ENCODE measurements around the gene RRAS2.
"Not testable (repeated sequence)": the region's sequence is repeated elsewhere in the genome, so short reads cannot be mapped to it uniquely, and the experiment has no call there.

The RRAS2 gene

GRCh38 chr11:14306481-14306880 lies 52.5 kb downstream of the RRAS2 start:
- Histone ChIP-seq H2AFZ (ENCODE audit: low read depth, low read length) (no peak overlapping the region), H3K9me3 (ENCODE audit: low read length) (no peaks in the 10 kb centered on the region), H3K27me3 (ENCODE audit: insufficient read depth, low read length) (no peaks in the 10 kb centered on the region), H3K4me1 (ENCODE audit: insufficient read depth, low read length) (peaks cover 21% of the 10 kb centered on the region), H3K4me3 (ENCODE audit: low read length) (no peak overlapping the region), H3K36me3 (ENCODE audit: insufficient read depth, low read length) (no peaks in the 10 kb centered on the region)

GRCh38 chr11:14305649-14306048 lies 53.3 kb downstream of the RRAS2 start:
- Histone ChIP-seq H3K4me1 (ENCODE audit: insufficient read depth, low read length) (peaks cover 17% of the 10 kb centered on the region), H3K9me3 (ENCODE audit: low read length) (no peaks in the 10 kb centered on the region), H2AFZ (ENCODE audit: low read depth, low read length) (no peak overlapping the region), H3K36me3 (ENCODE audit: insufficient read depth, low read length) (no peaks in the 10 kb centered on the region), H3K4me3 (ENCODE audit: low read length) (no peak overlapping the region), H3K27me3 (ENCODE audit: insufficient read depth, low read length) (no peaks in the 10 kb centered on the region)

GRCh38 chr11:14304601-14305000 lies 54.4 kb downstream of the RRAS2 start:
- Histone ChIP-seq H3K27me3 (ENCODE audit: insufficient read depth, low read length) (no peaks in the 10 kb centered on the region), H3K36me3 (ENCODE audit: insufficient read depth, low read length) (no peaks in the 10 kb centered on the region), H3K9me3 (ENCODE audit: low read length) (no peaks in the 10 kb centered on the region), H2AFZ (ENCODE audit: low read depth, low read length) (no peak overlapping the region), H3K4me1 (ENCODE audit: insufficient read depth, low read length) (peaks cover 15% of the 10 kb centered on the region), H3K4me3 (ENCODE audit: low read length) (no peak overlapping the region)

- H2AFZ ChIP-seq (ENCODE audit: low read depth, low read length) = no peak overlapping the region
- no peaks in the 10 kb centered on the region for H3K36me3 ChIP-seq (ENCODE audit: insufficient read depth, low read length)
- H3K27me3 ChIP-seq (ENCODE audit: insufficient read depth, low read length) = no peaks in the 10 kb centered on the region
- H3K4me1 ChIP-seq (ENCODE audit: insufficient read depth, low read length) = peaks cover 8% of the 10 kb centered on the region
- no peaks in the 10 kb centered on the region for H3K9me3 ChIP-seq (ENCODE audit: low read length)
- H3K4me3 ChIP-seq (ENCODE audit: low read length) = no peak overlapping the region
Measured at GRCh38 chr11:14300661-14301304, 58.2 kb downstream of the RRAS2 start.

GRCh38 chr11:14299921-14300320 lies 59.1 kb downstream of the RRAS2 start:
- Histone ChIP-seq H3K36me3 (ENCODE audit: insufficient read depth, low read length) (no peaks in the 10 kb centered on the region), H3K4me3 (ENCODE audit: low read length) (no peak overlapping the region), H2AFZ (ENCODE audit: low read depth, low read length) (no peak overlapping the region), H3K9me3 (ENCODE audit: low read length) (no peaks in the 10 kb centered on the region), H3K4me1 (ENCODE audit: insufficient read depth, low read length) (peaks cover 6% of the 10 kb centered on the region), H3K27me3 (ENCODE audit: insufficient read depth, low read length) (no peaks in the 10 kb centered on the region)

- no peak overlapping the region for H2AFZ ChIP-seq (ENCODE audit: low read depth, low read length)
- no peaks in the 10 kb centered on the region for H3K9me3 ChIP-seq (ENCODE audit: low read length)
- peaks cover 13% of the 10 kb centered on the region for H3K36me3 ChIP-seq (ENCODE audit: insufficient read depth, low read length)
- H3K4me3 ChIP-seq (ENCODE audit: low read length) = no peak overlapping the region
- H3K4me1 ChIP-seq (ENCODE audit: insufficient read depth, low read length) = peaks cover 2% of the 10 kb centered on the region
- H3K27me3 ChIP-seq (ENCODE audit: insufficient read depth, low read length) = no peaks in the 10 kb centered on the region
Measured at GRCh38 chr11:14290422-14290821, 68.6 kb downstream of the RRAS2 start.

DNA sequence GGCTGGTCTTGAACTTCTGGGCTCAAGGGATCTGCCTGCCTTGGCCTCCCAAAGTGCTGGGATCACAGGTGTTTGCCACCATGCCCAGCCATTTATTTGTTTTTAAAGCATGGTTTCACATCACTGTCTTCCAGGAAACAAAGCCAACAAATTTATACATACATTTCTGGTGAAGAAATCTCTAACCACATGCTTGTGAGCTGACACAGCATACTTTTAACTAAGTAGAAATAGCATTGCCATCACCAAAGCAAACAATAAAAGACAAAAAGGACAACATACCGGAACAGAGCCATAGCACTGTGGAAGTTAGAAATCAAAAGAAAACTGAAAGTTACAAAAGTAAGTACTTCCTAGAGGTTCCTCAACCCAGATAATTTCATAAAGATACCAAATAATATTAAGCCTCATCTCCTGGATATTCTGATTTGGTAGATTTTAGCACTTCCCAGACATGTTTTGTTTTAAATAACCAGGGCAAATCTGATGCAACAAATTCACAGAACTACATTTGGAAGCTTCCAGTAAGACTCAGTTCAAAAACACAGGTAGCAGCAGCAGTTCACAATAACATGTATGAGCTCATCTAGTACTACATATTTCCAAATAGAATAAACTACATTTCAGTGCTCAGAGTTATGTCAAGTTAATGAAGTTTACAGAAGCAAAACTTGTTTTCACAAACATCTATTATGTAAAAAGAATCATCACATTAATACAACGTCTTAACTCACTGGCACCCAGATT lies 70.6 kb downstream of the RRAS2 start:
- no peaks in the 10 kb centered on the region for H3K9me3 ChIP-seq (ENCODE audit: low read length)
- H3K27me3 ChIP-seq (ENCODE audit: insufficient read depth, low read length) = no peaks in the 10 kb centered on the region
- H3K36me3 ChIP-seq (ENCODE audit: insufficient read depth, low read length) = peaks cover 11% of the 10 kb centered on the region
- no peak overlapping the region for H3K4me3 ChIP-seq (ENCODE audit: low read length)
- H3K4me1 ChIP-seq (ENCODE audit: insufficient read depth, low read length) = peaks cover 2% of the 10 kb centered on the region
- no peak overlapping the region for H2AFZ ChIP-seq (ENCODE audit: low read depth, low read length)

- H3K36me3 ChIP-seq (ENCODE audit: insufficient read depth, low read length); H3K9me3 ChIP-seq (ENCODE audit: low read length); H3K4me1 ChIP-seq (ENCODE audit: insufficient read depth, low read length); H3K27me3 ChIP-seq (ENCODE audit: insufficient read depth, low read length); H2AFZ ChIP-seq (ENCODE audit: low read depth, low read length); H3K4me3 ChIP-seq (ENCODE audit: low read length): not testable (repeated sequence)
Measured at GRCh38 chr11:14278869-14279268, 80.1 kb downstream of the RRAS2 start.

DNA sequence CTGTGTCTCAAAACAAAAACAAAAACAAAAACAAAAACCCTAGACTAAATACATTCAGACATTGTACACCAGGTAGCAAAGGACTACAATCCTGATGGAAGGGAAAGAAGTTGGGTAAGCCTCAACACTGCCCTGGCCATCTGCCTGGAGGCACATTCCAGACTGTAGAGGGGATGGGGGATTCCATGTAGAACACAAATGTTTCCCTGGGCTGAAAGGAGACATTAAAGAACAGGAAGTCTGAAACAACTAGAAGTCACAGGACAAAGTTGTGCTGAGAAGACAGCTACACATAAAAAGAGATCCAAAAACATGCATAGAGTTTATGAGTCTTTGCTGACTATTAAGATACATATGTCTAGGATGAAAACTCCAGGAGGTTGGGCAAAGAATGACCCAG lies 83.9 kb downstream of the RRAS2 start:
- Histone ChIP-seq H3K4me3 (ENCODE audit: low read length) (no peak overlapping the region), H3K4me1 (ENCODE audit: insufficient read depth, low read length) (no peaks in the 10 kb centered on the region), H3K36me3 (ENCODE audit: insufficient read depth, low read length) (peaks cover 2% of the 10 kb centered on the region), H3K9me3 (ENCODE audit: low read length) (no peaks in the 10 kb centered on the region), H2AFZ (ENCODE audit: low read depth, low read length) (no peak overlapping the region), H3K27me3 (ENCODE audit: insufficient read depth, low read length) (no peaks in the 10 kb centered on the region)

- Histone ChIP-seq H3K36me3 (ENCODE audit: insufficient read depth, low read length) (no peaks in the 10 kb centered on the region), H3K4me1 (ENCODE audit: insufficient read depth, low read length) (no peaks in the 10 kb centered on the region), H2AFZ (ENCODE audit: low read depth, low read length) (no peak overlapping the region), H3K27me3 (ENCODE audit: insufficient read depth, low read length) (no peaks in the 10 kb centered on the region), H3K4me3 (ENCODE audit: low read length) (no peak overlapping the region), H3K9me3 (ENCODE audit: low read length) (no peaks in the 10 kb centered on the region)
Measured at GRCh38 chr11:14273895-14274294, 85.1 kb downstream of the RRAS2 start.

GRCh38 chr11:14270690-14271542 lies 88.1 kb downstream of the RRAS2 start:
- no peaks in the 10 kb centered on the region for H3K36me3 ChIP-seq (ENCODE audit: insufficient read depth, low read length)
- H2AFZ ChIP-seq (ENCODE audit: low read depth, low read length) = no peak overlapping the region
- no peaks in the 10 kb centered on the region for H3K9me3 ChIP-seq (ENCODE audit: low read length)

GRCh38 chr11:14269692-14270573 lies 89.0 kb downstream of the RRAS2 start:
- H2AFZ ChIP-seq (ENCODE audit: low read depth, low read length) = no peak overlapping the region
- H3K27me3 ChIP-seq (ENCODE audit: insufficient read depth, low read length) = no peaks in the 10 kb centered on the region
- H3K36me3 ChIP-seq (ENCODE audit: insufficient read depth, low read length) = no peaks in the 10 kb centered on the region
- no peak overlapping the region for H3K4me3 ChIP-seq (ENCODE audit: low read length)
- H3K9me3 ChIP-seq (ENCODE audit: low read length) = no peaks in the 10 kb centered on the region
- no peaks in the 10 kb centered on the region for H3K4me1 ChIP-seq (ENCODE audit: insufficient read depth, low read length)

More at GRCh38 chr11:14270690-14271542, 88.1 kb downstream of the RRAS2 start:
- Histone ChIP-seq H3K4me3 (ENCODE audit: low read length) (no peak overlapping the region), H3K4me1 (ENCODE audit: insufficient read depth, low read length) (no peaks in the 10 kb centered on the region), H3K27me3 (ENCODE audit: insufficient read depth, low read length) (no peaks in the 10 kb centered on the region)

Data from neuron (in vitro differentiated cells).